Hepatocyte (in vitro differentiated cells): ENCODE measurements around the gene LAMB2.

Experiments used
- EZH2 ChIP-seq: fragments of 200-600 bp; sonication (generic); IDR thresholded peaks from 2 replicates; pipeline ENCODE4 v1.6.1; 2016; ENCODE audit warnings: antibody characterized with exemption, mild to moderate bottlenecking, borderline replicate concordance
- EZH2phosphoT487 ChIP-seq: fragments of 200-600 bp; sonication (generic); IDR thresholded peaks from one replicate; pipeline ENCODE4 v1.6.1; 2018; ENCODE audit warnings: antibody characterized with exemption, mild to moderate bottlenecking, low read depth, moderate library complexity; ENCODE audit not compliant: unreplicated experiment, severe bottlenecking
- TF ChIP-seq, protein P1 (sequence below): fragments of 200-600 bp; sonication (generic); IDR thresholded peaks from 2 replicates; pipeline ENCODE4 v1.5.1; 2016; ENCODE audit warnings: antibody characterized with exemption, mild to moderate bottlenecking; ENCODE audit not compliant: poor library complexity

DNA sequence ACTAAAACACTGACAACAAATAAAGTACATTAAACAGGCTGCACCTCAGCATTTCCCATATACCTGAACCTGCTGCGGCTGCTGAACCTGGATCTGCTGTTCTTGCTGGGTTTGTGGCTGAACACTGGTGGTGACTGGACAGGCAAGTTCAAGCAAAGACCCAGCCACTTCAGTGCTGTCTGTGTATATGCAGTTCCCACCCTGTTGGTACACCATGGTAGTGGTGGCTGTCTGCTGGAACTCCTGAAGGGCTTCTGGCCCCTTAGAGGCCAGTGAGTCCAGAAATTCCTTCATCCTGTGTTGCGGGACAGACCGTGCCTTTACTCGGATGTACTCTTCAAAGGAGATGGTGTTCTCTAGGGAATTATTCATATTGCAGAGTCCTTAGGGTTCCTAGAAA lies 56.2 kb downstream of the LAMB2 start:
- TF ChIP-seq, protein P1, sequence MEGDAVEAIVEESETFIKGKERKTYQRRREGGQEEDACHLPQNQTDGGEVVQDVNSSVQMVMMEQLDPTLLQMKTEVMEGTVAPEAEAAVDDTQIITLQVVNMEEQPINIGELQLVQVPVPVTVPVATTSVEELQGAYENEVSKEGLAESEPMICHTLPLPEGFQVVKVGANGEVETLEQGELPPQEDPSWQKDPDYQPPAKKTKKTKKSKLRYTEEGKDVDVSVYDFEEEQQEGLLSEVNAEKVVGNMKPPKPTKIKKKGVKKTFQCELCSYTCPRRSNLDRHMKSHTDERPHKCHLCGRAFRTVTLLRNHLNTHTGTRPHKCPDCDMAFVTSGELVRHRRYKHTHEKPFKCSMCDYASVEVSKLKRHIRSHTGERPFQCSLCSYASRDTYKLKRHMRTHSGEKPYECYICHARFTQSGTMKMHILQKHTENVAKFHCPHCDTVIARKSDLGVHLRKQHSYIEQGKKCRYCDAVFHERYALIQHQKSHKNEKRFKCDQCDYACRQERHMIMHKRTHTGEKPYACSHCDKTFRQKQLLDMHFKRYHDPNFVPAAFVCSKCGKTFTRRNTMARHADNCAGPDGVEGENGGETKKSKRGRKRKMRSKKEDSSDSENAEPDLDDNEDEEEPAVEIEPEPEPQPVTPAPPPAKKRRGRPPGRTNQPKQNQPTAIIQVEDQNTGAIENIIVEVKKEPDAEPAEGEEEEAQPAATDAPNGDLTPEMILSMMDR = no peak
- TF ChIP-seq EZH2 = no peak
- no peak for TF ChIP-seq EZH2phosphoT487
